Measurements from ENCODE around the gene HOXD10. TPM values are rescaled to one million over a fixed set of nuclear protein-coding genes. Genes with fewer than 3 reads are reported as not detected.

The HOXD10 gene
- polyA plus RNA-seq, 1 donor from 2014 or later: not detected

DNA sequence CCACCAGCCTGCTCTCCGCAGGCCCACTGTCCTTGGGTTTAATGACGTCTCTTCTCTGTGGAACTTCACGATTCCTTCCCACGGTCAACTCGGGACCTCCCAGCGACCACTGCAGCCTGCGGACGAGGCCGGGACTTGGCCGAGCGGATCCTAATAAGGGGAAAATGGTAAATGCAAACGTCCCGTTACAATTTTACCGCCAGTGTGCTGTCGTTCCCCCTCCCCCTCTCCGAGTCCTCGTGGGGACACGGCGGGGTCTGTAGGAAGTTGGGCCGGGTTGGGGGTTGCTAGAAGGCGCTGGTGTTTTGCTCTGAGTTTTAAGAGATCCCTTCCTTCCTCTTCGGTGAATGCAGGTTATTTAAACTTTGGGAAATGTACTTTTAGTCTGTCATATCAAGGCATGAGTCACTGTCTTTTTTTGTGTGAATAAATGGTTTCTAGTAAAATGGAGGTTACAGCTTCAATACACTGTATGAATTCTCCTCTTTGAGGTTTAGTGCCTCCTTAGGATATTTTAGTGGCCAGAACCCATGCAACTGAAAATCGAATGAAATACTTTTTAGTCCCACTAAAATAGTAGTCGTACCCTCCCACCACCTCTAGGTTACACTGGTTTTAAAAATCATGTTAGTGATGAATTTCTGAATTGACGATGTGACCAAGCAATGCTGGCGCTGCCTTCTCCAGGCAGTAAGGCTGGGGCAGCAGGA, 7.2 kb upstream of the HOXD10 start:
- no peak overlapping the region for H3K4me2 ChIP-seq (ENCODE audit: low read length)
- H3K79me2 ChIP-seq (replicated peaks; ENCODE audit: insufficient read depth, low read length): no peaks in the 10 kb centered on the region
- no peaks in the 10 kb centered on the region for H3K9me2 ChIP-seq (ENCODE audit: insufficient read depth, low read length)
- H3F3A ChIP-seq (ENCODE audit: insufficient read depth, low read length, poor library complexity, severe bottlenecking): no peaks in the 10 kb centered on the region
- no peaks in the 10 kb centered on the region for H3K36me3 ChIP-seq (ENCODE audit: insufficient read depth, low read length)
- peaks cover 96% of the 10 kb centered on the region for H3K27me3 ChIP-seq (ENCODE audit: insufficient read depth, low read depth, low read length)
- no peak for TF ChIP-seq POLR2AphosphoS5 (IDR thresholded peaks at IDR 0.05)
- TF ChIP-seq RAD21 (conservative IDR thresholded peaks at IDR 0.05): no peak
- no peak for TF ChIP-seq TAF1 (IDR thresholded peaks at IDR 0.05; ENCODE audit: low read depth)
- no peak for TF ChIP-seq EZH2 (IDR thresholded peaks at IDR 0.05; ENCODE audit: borderline replicate concordance, insufficient read depth, low read length, poor library complexity, severe bottlenecking)
- TF ChIP-seq, protein P1, sequence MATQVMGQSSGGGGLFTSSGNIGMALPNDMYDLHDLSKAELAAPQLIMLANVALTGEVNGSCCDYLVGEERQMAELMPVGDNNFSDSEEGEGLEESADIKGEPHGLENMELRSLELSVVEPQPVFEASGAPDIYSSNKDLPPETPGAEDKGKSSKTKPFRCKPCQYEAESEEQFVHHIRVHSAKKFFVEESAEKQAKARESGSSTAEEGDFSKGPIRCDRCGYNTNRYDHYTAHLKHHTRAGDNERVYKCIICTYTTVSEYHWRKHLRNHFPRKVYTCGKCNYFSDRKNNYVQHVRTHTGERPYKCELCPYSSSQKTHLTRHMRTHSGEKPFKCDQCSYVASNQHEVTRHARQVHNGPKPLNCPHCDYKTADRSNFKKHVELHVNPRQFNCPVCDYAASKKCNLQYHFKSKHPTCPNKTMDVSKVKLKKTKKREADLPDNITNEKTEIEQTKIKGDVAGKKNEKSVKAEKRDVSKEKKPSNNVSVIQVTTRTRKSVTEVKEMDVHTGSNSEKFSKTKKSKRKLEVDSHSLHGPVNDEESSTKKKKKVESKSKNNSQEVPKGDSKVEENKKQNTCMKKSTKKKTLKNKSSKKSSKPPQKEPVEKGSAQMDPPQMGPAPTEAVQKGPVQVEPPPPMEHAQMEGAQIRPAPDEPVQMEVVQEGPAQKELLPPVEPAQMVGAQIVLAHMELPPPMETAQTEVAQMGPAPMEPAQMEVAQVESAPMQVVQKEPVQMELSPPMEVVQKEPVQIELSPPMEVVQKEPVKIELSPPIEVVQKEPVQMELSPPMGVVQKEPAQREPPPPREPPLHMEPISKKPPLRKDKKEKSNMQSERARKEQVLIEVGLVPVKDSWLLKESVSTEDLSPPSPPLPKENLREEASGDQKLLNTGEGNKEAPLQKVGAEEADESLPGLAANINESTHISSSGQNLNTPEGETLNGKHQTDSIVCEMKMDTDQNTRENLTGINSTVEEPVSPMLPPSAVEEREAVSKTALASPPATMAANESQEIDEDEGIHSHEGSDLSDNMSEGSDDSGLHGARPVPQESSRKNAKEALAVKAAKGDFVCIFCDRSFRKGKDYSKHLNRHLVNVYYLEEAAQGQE (IDR thresholded peaks at IDR 0.05; ENCODE audit: borderline replicate concordance): no peak
- no peak for TF ChIP-seq MXI1 (conservative IDR thresholded peaks at IDR 0.05; ENCODE audit: poor library complexity, severe bottlenecking)
- no peak for TF ChIP-seq EP300 (conservative IDR thresholded peaks at IDR 0.05; ENCODE audit: poor library complexity, severe bottlenecking)
- TF ChIP-seq, protein P2, sequence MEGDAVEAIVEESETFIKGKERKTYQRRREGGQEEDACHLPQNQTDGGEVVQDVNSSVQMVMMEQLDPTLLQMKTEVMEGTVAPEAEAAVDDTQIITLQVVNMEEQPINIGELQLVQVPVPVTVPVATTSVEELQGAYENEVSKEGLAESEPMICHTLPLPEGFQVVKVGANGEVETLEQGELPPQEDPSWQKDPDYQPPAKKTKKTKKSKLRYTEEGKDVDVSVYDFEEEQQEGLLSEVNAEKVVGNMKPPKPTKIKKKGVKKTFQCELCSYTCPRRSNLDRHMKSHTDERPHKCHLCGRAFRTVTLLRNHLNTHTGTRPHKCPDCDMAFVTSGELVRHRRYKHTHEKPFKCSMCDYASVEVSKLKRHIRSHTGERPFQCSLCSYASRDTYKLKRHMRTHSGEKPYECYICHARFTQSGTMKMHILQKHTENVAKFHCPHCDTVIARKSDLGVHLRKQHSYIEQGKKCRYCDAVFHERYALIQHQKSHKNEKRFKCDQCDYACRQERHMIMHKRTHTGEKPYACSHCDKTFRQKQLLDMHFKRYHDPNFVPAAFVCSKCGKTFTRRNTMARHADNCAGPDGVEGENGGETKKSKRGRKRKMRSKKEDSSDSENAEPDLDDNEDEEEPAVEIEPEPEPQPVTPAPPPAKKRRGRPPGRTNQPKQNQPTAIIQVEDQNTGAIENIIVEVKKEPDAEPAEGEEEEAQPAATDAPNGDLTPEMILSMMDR (IDR thresholded peaks at IDR 0.05; ENCODE audit: poor library complexity, severe bottlenecking): no peak
- no peak for TF ChIP-seq SMC3 (conservative IDR thresholded peaks at IDR 0.05; ENCODE audit: poor library complexity)
- H3K4me3 ChIP-seq (ENCODE audit: low read length): no peak overlapping the region
- no peak overlapping the region for H2AFZ ChIP-seq (ENCODE audit: low read depth, low read length)
- H3K9ac ChIP-seq (ENCODE audit: low read length): no peak overlapping the region
- H3K9me3 ChIP-seq (ENCODE audit: low read length): peaks cover 10% of the 10 kb centered on the region
- no peaks in the 10 kb centered on the region for H4K20me1 ChIP-seq (ENCODE audit: insufficient read depth)
- no peak overlapping the region for H3K27ac ChIP-seq (ENCODE audit: low read length)

DNA sequence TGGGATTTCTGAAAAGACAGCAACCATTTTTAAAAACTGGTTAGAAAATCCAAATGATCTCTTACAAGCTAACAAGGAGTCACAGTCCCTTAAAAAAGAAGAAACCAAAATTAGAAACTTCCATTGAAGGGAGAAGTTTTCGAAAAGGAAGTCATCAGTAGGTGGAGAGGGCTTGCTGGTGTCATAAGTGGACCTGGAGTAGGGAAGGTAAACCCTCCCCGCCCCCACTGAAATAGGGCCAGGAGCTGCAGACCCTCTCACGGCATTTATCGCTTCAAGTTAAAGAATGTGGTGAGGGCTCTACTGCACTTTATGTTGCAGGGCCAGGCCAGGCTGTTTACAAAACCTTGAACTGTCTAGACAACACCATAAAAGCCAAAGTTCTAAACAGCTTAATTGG, 6.6 kb upstream of the HOXD10 start:
- no peak overlapping the region for H3K9ac ChIP-seq (ENCODE audit: low read length)

More for the DNA sequence above, 6.6 kb upstream of the HOXD10 start:
- no peak overlapping the region for H3K4me2 ChIP-seq (ENCODE audit: low read length)
- H3K9me3 ChIP-seq (ENCODE audit: low read length): peaks cover 10% of the 10 kb centered on the region
- no peaks in the 10 kb centered on the region for H3K9me2 ChIP-seq (ENCODE audit: insufficient read depth, low read length)
- no peaks in the 10 kb centered on the region for H3K36me3 ChIP-seq (ENCODE audit: insufficient read depth, low read length)
- peaks cover 96% of the 10 kb centered on the region for H3K27me3 ChIP-seq (ENCODE audit: insufficient read depth, low read depth, low read length)
- H2AFZ ChIP-seq (ENCODE audit: low read depth, low read length): no peak overlapping the region
- no peak overlapping the region for H3K27ac ChIP-seq (ENCODE audit: low read length)
- no peak for TF ChIP-seq POLR2AphosphoS5 (IDR thresholded peaks at IDR 0.05)
- no peak for TF ChIP-seq EZH2 (IDR thresholded peaks at IDR 0.05; ENCODE audit: borderline replicate concordance, insufficient read depth, low read length, poor library complexity, severe bottlenecking)
- TF ChIP-seq, protein P2 (IDR thresholded peaks at IDR 0.05; ENCODE audit: poor library complexity, severe bottlenecking): no peak
- TF ChIP-seq, protein P1 (IDR thresholded peaks at IDR 0.05; ENCODE audit: borderline replicate concordance): no peak
- no peak for TF ChIP-seq EP300 (conservative IDR thresholded peaks at IDR 0.05; ENCODE audit: poor library complexity, severe bottlenecking)
- H4K20me1 ChIP-seq (ENCODE audit: insufficient read depth): no peaks in the 10 kb centered on the region
- H3F3A ChIP-seq (ENCODE audit: insufficient read depth, low read length, poor library complexity, severe bottlenecking): no peaks in the 10 kb centered on the region
- no peaks in the 10 kb centered on the region for H3K79me2 ChIP-seq (replicated peaks; ENCODE audit: insufficient read depth, low read length)
- H3K4me3 ChIP-seq (ENCODE audit: low read length): no peak overlapping the region
